ENCODE measurements around the gene TMCO4.

TMCO4 gene

GRCh38 chr1:19710825-19711611 is 88.7 kb downstream of the TMCO4 start:
- DNase-seq: no peak

GRCh38 chr1:19709260-19709793 is 90.4 kb downstream of the TMCO4 start:
- DNase-seq: peak; percentile 10

DNA sequence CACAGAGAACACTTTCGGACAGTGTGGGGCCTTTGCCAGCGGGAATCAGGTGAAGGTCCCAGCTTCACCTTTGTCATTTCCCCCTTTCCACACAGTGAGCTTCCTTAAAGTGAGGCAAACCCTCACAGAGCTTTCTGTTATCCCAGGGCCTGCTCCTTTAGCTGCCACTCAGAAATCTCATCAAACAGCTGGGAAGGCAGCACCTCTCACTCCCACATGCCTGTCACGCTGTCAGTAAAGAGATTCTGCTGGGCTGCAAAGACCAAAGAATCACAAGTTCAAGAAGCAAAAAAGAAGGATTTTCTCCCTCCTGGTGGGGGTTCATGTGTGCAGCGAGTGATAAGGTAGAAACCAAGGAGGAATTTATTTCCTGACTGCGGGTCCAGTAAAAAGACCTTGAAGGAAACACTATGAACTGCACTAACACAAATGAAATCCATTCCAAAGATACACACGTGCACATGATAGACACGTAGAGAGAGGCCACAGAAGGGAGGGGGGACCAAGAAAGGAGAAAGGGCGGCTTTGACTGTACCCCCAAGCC is 91.1 kb downstream of the TMCO4 start:
- DNase-seq: no peak

DNA sequence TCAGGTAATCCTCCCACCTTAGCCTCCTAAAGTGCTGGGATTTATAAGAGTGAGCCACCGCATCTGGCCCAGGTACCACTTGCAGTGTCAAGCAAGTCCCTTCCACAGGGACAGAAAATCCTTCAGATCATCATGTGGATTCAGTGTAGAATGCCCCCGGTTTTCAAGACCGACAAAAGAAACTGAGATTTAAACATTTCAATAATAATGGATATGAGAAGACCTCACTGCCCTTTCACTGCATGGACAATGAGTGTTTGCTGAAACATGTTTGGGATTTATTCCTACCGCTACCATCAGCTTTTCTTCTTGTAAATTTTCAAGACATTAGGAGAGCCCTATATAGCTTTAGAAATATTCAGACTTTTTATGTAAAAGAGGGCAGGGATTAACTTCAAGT is 93.6 kb downstream of the TMCO4 start:
- no peak for DNase-seq

DNA sequence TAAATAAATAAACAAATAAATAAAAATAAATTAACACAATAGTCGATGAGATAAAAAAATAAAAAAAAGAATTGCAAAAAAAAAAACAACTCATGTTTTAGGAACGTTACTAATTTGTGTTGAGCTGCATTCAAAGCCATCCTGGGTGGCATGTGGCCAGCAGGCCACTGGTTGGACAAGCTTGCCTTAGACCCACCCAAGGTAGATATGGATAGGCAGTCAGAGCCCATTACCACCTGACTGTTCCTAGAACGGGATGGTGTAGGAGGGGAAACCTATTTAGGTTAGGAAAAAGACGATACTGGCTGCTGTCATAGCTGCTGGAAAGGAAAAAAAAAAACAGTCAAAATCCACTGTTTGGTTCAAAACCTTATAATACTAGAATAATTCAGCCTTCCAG is 94.3 kb downstream of the TMCO4 start:
- no peak for DNase-seq

GRCh38 chr1:19704247-19705113 is 95.2 kb downstream of the TMCO4 start:
- peak; percentile 54 for DNase-seq

DNA sequence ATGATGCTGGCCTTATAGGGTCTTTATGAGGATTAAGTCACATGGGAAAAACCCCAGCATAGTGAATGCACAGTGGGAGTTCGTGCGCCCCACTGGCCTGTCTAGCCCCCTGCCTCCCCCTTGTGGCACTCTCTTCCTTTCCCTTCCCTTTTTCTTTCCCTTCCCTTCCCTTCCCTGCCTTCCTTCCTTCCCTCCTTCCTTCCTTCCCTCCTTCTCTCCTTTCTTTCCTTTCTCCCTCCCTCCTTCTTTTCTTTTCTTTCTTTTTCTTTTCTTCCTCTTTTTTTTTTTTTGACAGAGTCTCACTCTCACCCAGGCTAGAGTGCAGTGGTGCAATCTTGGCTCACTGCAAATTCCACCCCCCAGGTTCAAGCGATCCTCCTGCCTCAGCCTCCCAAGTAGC is 96.4 kb downstream of the TMCO4 start:
- DNase-seq: no peak

DNA sequence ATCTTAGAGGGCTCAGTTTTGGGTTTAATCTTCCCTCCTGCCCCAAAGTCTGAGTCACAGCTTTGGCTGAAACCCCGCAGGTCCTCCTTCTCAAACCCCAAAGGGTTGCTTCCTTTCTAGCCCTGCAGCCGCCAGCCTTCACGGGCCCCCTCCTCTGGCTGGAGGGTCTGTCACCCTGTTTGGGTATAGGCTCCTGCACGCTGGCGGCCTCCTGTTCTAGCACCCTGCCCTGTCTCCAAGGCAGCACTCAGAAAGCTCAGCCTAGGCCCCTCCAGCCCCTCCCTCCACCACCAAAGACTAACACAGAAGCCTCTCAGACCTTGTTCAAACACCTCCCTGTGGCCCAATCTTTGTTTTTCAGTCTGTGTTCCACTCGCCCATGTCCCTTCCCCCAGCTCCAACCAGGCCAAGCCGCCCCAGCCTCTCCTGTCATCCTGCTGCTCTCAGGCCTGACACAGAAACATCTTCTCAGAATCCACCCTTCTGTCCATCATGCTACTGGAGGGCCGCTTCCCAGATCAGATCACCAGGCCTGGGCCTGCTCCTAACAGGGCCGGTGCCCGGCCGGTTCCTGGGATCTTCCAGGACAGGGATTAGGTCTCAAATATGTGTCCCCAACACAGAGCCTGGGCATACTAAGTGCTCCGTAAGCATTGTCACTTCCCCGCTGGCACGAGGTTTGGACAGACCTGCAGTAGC is 99.5 kb downstream of the TMCO4 start:
- DNase-seq: no peak

- DNase-seq: no peak
These were observed 101.5 kb downstream of the TMCO4 start for GRCh38 chr1:19698181-19698580.

GRCh38 chr1:19696820-19697219 is 102.9 kb downstream of the TMCO4 start:
- no peak for DNase-seq

GRCh38 chr1:19695772-19696171 is 103.9 kb downstream of the TMCO4 start:
- no peak for DNase-seq

- no peak for DNase-seq
These were observed 105.4 kb downstream of the TMCO4 start for GRCh38 chr1:19694298-19694697.

- DNase-seq: no peak
These were observed 109.4 kb downstream of the TMCO4 start for GRCh38 chr1:19690342-19690741.

DNA sequence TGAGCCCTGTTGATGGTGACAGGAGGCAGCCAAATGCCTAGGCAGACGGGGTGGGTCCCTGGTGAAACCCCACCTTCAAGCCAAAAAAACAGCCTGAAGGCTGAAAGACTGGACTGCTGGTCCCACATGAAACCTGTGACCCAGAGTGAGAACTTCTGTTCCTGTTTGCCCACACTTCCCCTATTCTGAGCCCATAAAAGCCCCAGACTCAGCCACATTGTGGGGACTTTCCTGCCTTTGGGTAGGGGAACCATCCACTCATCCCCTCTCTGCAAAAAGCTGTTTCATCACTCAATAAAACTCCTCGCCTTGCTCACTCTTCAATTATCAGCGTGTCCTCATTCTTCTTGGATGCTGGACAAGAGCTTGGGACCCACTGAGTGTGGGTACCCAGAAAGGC is 109.9 kb downstream of the TMCO4 start:
- DNase-seq: no peak

- DNase-seq: no peak
These were observed 110.5 kb downstream of the TMCO4 start for GRCh38 chr1:19689085-19689757.

DNA sequence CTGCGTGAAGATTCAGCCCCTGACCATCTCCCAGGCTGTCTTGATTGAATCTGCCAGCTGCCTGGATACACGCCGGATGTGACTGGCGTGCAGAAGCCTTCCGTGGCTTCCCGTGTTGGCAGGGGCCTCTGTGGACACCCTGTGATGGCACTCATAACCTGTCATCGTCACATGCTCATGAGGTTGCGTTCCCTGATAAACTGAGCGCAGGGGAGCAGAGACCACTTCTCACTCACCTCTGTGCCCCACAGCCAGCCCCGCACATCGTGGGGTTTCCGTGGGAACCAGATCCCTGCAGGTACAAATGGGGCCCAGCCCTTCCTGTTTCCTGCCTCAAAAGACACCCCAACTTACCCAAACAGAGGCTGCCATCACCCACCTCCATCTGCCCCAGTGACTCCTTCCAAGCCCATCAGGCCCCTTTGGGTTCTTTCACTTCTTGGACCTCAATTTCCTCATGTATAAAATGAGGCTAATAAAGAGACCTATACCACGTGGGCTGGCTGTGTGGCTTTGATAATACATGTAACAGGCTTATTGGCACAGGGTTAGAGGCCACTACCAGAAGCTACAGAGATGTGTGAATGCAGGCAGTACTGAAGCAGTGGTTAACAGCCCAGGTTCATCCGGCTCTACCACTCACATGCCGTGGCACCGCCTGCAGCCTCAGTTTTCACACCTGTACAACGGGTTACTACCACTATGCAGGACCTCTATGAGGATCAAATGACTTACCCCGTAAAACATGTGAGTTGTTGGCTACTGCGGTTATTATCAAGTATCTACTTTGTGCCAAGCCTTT is 111.5 kb downstream of the TMCO4 start:
- DNase-seq: no peak

GRCh38 chr1:19687414-19687813 is 112.3 kb downstream of the TMCO4 start:
- DNase-seq: no peak

DNA sequence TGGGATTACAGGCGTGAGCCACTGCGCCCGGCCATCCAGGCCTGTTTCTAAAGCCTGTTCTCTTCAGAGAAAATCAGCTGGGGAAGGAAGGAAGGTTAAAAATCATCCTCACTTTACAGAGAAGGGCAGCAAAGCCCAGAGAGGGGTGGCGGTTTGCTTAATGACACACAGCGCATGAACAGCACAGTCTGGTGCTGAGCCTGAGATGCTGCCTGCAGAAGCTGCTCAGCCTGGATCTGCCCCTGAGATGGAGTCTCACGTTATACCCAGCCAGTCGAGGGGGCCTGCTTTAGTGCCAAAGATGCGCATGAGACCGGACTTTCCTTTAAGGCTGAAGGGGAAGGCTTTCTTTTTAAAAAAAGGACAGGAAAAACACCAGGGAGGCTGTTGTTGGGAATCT is 113.7 kb downstream of the TMCO4 start:
- no peak for DNase-seq

GRCh38 chr1:19684677-19685076 is 115.0 kb downstream of the TMCO4 start:
- no peak for DNase-seq

GRCh38 chr1:19683351-19683750 is 116.4 kb downstream of the TMCO4 start:
- DNase-seq: no peak

DNA sequence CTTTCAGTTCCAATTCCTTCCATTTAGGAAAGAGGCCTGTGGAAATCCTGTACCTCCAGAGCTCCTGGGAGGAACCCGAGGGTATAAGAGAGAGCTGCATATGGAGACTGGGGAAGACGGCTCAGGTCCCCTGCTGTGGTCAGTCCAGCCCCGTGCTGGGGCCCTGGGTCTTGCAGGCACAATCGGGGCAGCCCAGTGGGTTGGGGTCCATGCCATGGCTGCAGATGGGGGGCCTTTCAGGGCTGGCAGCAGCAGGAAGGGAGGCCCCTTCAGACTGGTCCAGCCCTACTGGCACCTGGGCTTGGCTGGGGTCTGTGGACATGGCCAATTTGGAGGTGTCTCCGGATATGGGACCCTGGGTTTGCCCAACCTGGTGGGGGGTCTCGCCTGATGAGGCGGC is 116.8 kb downstream of the TMCO4 start:
- no peak for DNase-seq

DNA sequence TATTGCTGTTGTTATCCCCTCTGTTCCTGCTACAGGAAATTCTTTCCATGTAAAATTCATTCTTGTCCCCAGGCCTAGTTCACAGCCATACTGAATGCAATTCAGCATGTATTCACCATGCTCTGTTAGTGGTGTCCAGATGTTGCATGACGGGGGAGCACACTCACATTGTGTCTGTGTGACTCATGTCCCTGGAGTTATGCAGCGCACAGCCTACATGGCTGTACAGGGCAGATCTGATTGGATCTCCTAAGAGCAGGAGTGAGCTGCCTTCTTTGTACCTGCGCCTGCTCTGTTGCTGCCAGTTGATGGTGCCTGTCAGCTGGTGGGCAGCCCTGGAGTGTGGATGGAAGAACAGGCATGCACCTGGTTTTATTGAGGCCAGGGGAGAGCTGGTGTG is 117.5 kb downstream of the TMCO4 start:
- peak; percentile 44 for DNase-seq
